SK-N-SH (cell line): ENCODE results near the gene FIGNL2.

Source experiments
- RCOR1 ChIP-seq: fragments of 150-350 bp; IDR thresholded peaks from 2 replicates; pipeline ENCODE4 v1.6.1; 2017; ENCODE audit warnings: antibody characterized with exemption, low read length
- TF ChIP-seq, protein P1 (sequence below): fragments of 200-600 bp; sonication (generic); IDR thresholded peaks from 2 replicates; pipeline ENCODE4 v1.6.1; 2017; ENCODE audit warnings: antibody characterized with exemption, mild to moderate bottlenecking, moderate library complexity

DNA sequence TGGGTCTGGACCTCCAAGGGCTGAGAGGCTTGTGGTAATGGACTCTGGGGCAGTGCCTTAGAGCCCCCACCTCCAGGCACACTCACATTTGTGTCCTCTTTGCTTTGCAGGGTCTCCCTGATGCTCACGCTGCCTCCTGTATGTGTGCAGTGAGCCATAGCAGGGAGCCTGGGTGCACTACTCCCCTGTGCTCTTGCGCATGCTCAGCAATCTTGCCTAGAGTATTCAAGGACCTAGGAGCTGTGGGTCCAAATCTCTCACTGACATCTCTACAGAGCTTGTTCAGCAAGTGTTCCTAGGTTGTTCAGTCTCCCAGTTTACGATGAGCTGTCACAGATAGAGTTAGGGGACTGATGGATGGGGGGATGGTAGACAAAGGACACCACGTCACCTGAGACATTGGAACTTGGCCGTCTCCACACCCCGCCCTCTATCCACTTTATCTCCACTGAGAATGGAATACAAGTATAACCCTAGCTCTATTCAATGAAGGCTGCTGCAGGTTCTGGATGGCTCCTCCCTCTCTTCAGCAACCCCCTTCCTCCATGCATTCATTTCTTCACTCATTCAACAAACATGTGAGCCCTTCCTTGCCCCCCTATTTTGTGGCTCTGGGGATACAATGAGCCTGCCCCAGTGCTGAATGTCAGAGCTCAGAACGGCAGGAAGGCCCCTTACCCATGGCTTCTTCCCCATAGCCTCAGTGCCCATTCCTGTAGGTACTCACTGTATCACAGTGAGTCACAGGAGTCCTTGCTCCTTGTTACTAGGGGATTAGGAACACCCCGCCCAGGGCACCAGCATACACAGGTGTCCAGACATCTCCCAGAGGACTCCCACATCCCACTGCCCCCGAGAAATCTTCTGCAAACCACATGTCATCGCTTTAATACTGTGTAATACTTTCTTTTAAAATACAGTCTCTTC is 31.2 kb downstream of the FIGNL2 start:
- TF ChIP-seq RCOR1, result no peak
- TF ChIP-seq, protein P1, sequence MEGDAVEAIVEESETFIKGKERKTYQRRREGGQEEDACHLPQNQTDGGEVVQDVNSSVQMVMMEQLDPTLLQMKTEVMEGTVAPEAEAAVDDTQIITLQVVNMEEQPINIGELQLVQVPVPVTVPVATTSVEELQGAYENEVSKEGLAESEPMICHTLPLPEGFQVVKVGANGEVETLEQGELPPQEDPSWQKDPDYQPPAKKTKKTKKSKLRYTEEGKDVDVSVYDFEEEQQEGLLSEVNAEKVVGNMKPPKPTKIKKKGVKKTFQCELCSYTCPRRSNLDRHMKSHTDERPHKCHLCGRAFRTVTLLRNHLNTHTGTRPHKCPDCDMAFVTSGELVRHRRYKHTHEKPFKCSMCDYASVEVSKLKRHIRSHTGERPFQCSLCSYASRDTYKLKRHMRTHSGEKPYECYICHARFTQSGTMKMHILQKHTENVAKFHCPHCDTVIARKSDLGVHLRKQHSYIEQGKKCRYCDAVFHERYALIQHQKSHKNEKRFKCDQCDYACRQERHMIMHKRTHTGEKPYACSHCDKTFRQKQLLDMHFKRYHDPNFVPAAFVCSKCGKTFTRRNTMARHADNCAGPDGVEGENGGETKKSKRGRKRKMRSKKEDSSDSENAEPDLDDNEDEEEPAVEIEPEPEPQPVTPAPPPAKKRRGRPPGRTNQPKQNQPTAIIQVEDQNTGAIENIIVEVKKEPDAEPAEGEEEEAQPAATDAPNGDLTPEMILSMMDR, result no peak
